Nephron progenitor cell (in vitro differentiated cells): ENCODE data around the gene DEFB118.

Experiments used
- DNase-seq: peaks from one replicate; pipeline ENCODE4 v3.0.0; 2021
- H3K27ac Mint-ChIP-seq: 2 replicates; pipeline ENCODE4 v1.8.0; 2021; ENCODE audit warnings: mild to moderate bottlenecking, moderate library complexity, mixed read lengths
- H3K27me3 Mint-ChIP-seq: 2 replicates; pipeline ENCODE4 v1.8.0; 2021; ENCODE audit warnings: mild to moderate bottlenecking, low read depth, mixed read lengths; ENCODE audit not compliant: poor library complexity
- H3K36me3 Mint-ChIP-seq: 2 replicates; pipeline ENCODE4 v1.8.0; 2021; ENCODE audit warnings: low read depth, mixed read lengths
- H3K4me1 Mint-ChIP-seq: 2 replicates; pipeline ENCODE4 v1.8.0; 2021; ENCODE audit warnings: mixed read lengths
- H3K4me3 Mint-ChIP-seq: 2 replicates; pipeline ENCODE4 v1.8.0; 2021; ENCODE audit warnings: mild to moderate bottlenecking, moderate library complexity, mixed read lengths
- H3K9me3 Mint-ChIP-seq: 2 replicates; pipeline ENCODE4 v1.8.0; 2021; ENCODE audit warnings: mild to moderate bottlenecking, moderate library complexity, mixed read lengths
- TF ChIP-seq, protein P1 (sequence below): fragments of 200-600 bp; sonication (generic); IDR thresholded peaks from 2 replicates; pipeline ENCODE4 v1.5.0; 2021; ENCODE audit warnings: antibody characterized with exemption

The DEFB118 gene

DNA sequence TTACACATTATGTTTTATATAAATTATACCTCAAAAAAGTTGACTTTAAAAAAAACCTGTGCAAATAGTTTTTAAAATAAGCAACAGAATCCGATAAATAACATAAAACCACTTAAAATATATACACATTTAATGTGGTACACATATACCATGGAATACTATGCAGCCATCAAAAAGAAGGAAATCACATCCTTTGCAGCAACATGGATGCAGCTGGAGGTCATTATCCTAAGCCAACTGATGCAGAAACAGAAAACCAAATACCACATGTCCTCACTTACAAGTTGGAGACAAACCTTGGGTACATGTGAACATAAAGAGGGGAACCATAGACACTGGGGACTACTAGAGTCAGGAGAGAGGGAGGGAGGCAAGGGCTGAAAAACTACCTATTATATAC lies 41.6 kb downstream of the DEFB118 start:
- Mint-ChIP-seq H3K4me1 (no peaks in the 10 kb centered on the region), H3K9me3 (peaks cover 77% of the 10 kb centered on the region), H3K4me3 (no peak overlapping the region), H3K27ac (no peak overlapping the region), H3K36me3 (peaks cover 3% of the 10 kb centered on the region), H3K27me3 (peaks cover 4% of the 10 kb centered on the region)
- TF ChIP-seq, protein P1, sequence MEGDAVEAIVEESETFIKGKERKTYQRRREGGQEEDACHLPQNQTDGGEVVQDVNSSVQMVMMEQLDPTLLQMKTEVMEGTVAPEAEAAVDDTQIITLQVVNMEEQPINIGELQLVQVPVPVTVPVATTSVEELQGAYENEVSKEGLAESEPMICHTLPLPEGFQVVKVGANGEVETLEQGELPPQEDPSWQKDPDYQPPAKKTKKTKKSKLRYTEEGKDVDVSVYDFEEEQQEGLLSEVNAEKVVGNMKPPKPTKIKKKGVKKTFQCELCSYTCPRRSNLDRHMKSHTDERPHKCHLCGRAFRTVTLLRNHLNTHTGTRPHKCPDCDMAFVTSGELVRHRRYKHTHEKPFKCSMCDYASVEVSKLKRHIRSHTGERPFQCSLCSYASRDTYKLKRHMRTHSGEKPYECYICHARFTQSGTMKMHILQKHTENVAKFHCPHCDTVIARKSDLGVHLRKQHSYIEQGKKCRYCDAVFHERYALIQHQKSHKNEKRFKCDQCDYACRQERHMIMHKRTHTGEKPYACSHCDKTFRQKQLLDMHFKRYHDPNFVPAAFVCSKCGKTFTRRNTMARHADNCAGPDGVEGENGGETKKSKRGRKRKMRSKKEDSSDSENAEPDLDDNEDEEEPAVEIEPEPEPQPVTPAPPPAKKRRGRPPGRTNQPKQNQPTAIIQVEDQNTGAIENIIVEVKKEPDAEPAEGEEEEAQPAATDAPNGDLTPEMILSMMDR, result no peak
- no peak for DNase-seq

DNA sequence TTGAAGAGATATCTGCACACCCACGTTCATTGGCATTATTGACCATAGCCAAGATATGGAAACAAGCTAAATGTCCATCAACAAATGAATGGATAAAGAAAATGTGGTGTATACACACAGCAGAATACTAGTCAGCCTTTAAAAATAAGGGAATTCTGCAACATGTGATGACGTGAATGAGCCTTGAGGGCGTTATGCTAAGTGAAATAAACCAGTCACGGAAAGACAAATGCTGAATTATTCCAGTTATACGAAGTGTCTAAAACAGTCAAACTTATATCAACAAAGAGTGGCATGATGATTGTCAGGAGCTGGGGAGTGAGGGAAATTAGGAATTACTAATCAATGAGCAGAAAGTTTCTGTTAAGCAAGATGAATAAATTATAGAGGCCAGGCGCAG lies 46.0 kb downstream of the DEFB118 start:
- H3K27me3 Mint-ChIP-seq, result no peaks in the 10 kb centered on the region
- peaks cover 91% of the 10 kb centered on the region for H3K9me3 Mint-ChIP-seq

DNA sequence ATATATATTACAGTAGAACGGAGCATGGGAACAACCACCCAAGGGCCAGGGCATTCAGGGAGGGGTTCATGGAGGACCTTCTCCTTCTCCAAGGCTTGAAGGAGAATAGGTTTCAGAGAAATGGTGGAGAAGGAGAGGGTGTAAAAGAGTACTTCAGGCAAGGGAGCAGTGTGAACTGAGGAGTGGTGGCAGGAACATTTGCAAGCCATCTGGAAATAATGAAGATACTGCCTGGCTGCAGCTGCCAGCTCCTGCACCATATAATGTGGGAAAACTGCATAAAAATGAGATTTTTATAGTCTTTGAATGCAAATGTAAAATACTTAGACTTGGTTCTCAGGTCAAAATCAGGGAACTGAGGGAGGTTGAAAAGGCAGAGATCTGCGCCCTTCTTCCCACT lies 47.3 kb downstream of the DEFB118 start:
- H3K27me3 Mint-ChIP-seq, result no peaks in the 10 kb centered on the region

More for the DNA sequence above, 46.0 kb downstream of the DEFB118 start:
- Mint-ChIP-seq H3K4me3 (no peak overlapping the region), H3K36me3 (peaks cover 3% of the 10 kb centered on the region), H3K27ac (no peak overlapping the region), H3K4me1 (no peaks in the 10 kb centered on the region)
- DNase-seq, result no peak
- TF ChIP-seq, protein P1, result no peak

DNA sequence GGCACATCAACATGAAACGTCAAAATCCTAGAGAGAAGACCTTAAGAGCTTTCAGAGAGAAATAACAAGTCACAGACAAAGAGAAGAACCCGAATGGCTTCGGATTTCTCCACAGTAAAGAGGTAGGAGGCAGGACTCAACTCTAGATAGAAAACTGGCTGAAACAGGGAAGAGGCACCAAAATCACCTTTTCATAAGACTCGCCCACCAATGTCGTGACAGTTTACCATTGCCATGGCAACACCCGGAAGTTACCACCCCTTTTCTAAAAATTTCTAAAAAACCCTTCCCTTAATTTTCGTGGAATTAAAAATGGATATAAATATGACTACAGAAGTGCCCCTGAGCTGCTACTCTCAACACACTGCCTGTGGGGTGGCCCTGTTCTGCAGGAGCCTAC lies 49.9 kb downstream of the DEFB118 start:
- TF ChIP-seq, protein P1, result no peak
- DNase-seq, result no peak
- no peaks in the 10 kb centered on the region for H3K4me1 Mint-ChIP-seq
- peaks cover 3% of the 10 kb centered on the region for H3K36me3 Mint-ChIP-seq
- H3K27ac Mint-ChIP-seq, result no peak overlapping the region
- peaks cover 3% of the 10 kb centered on the region for H3K27me3 Mint-ChIP-seq
- peaks cover 67% of the 10 kb centered on the region for H3K9me3 Mint-ChIP-seq
- no peak overlapping the region for H3K4me3 Mint-ChIP-seq

More for the DNA sequence above, 47.3 kb downstream of the DEFB118 start:
- no peak overlapping the region for H3K4me3 Mint-ChIP-seq
- no peak for DNase-seq
- H3K4me1 Mint-ChIP-seq, result no peaks in the 10 kb centered on the region
- TF ChIP-seq, protein P1, result no peak
- no peak overlapping the region for H3K27ac Mint-ChIP-seq
- peaks cover 89% of the 10 kb centered on the region for H3K9me3 Mint-ChIP-seq
- peaks cover 3% of the 10 kb centered on the region for H3K36me3 Mint-ChIP-seq
